Measurements from ENCODE around the gene XPNPEP1.
A peak's percentile ranks its signal among the peaks of the same experiment; 100 is the strongest.
"Not testable (repeated sequence)": the region's sequence is repeated elsewhere in the genome, so short reads cannot be mapped to it uniquely, and the experiment has no call there.

Gene XPNPEP1

GRCh38 chr10:109924087-109924486, 776 bp upstream of the XPNPEP1 start:
- DNase-seq (ENCODE audit: low spot score): no peak

GRCh38 chr10:109922358-109922975, 844 bp downstream of the XPNPEP1 start:
- no peak for DNase-seq (ENCODE audit: low spot score)

GRCh38 chr10:109920016-109920415, 3.3 kb downstream of the XPNPEP1 start:
- no peak for DNase-seq (ENCODE audit: low spot score)

GRCh38 chr10:109919220-109919619, 4.1 kb downstream of the XPNPEP1 start:
- no peak for DNase-seq (ENCODE audit: low spot score)

- DNase-seq (ENCODE audit: low spot score): not testable (repeated sequence)
Observed at GRCh38 chr10:109918707-109919106, 4.6 kb downstream of the XPNPEP1 start.

- DNase-seq (ENCODE audit: low spot score): no peak
Observed at GRCh38 chr10:109915566-109915965, 7.7 kb downstream of the XPNPEP1 start.

GRCh38 chr10:109914966-109915365, 8.3 kb downstream of the XPNPEP1 start:
- DNase-seq (ENCODE audit: low spot score): no peak

- no peak for DNase-seq (ENCODE audit: low spot score)
Observed at GRCh38 chr10:109913306-109913892, 9.9 kb downstream of the XPNPEP1 start.

GRCh38 chr10:109912335-109913281, 10.7 kb downstream of the XPNPEP1 start:
- no peak for DNase-seq (ENCODE audit: low spot score)

GRCh38 chr10:109911903-109912302, 11.4 kb downstream of the XPNPEP1 start:
- DNase-seq (ENCODE audit: low spot score): no peak

- DNase-seq (ENCODE audit: low spot score): no peak
Observed at GRCh38 chr10:109906316-109906715, 17.0 kb downstream of the XPNPEP1 start.

- no peak for DNase-seq (ENCODE audit: low spot score)
Observed at GRCh38 chr10:109904397-109904796, 18.9 kb downstream of the XPNPEP1 start.

GRCh38 chr10:109902992-109903947, 20.0 kb downstream of the XPNPEP1 start:
- DNase-seq (ENCODE audit: low spot score): no peak

- no peak for DNase-seq (ENCODE audit: low spot score)
Observed at GRCh38 chr10:109899356-109900331, 23.7 kb downstream of the XPNPEP1 start.

GRCh38 chr10:109898666-109899355, 24.5 kb downstream of the XPNPEP1 start:
- DNase-seq (ENCODE audit: low spot score): no peak

GRCh38 chr10:109898007-109898406, 25.3 kb downstream of the XPNPEP1 start:
- DNase-seq (ENCODE audit: low spot score): no peak

- DNase-seq (ENCODE audit: low spot score): no peak
Observed at GRCh38 chr10:109895848-109896247, 27.5 kb downstream of the XPNPEP1 start.

- DNase-seq (ENCODE audit: low spot score): peak; percentile 59
Observed at GRCh38 chr10:109895095-109895818, 28.1 kb downstream of the XPNPEP1 start.

- peak; percentile 86 for DNase-seq (ENCODE audit: low spot score)
Observed at GRCh38 chr10:109894516-109894915, 28.8 kb downstream of the XPNPEP1 start.

All from Ammon's horn (tissue), 1 donor.